ENCODE data around the gene C1QTNF4. TPM values are rescaled to one million over a fixed set of nuclear protein-coding genes. Genes with fewer than 3 reads are reported as not detected.

C1QTNF4 gene
- total RNA-seq, 1 experiment from 2014 or later: not detected

Other genes with a start within 250 kb of the C1QTNF4 start
- gene MYBPC3, start 241.7 kb downstream of the C1QTNF4 start, total RNA-seq (2014; rRNA removed): not detected in 2 replicates
- not detected in 2 replicates for gene SPI1, start 215.9 kb downstream of the C1QTNF4 start, total RNA-seq (2014; rRNA removed)
- gene SLC39A13, start 185.8 kb downstream of the C1QTNF4 start, total RNA-seq (2014; rRNA removed): 157 and 159 TPM in 2 replicates
- gene PSMC3, start 168.0 kb downstream of the C1QTNF4 start, total RNA-seq (2014; rRNA removed): 268 and 274 TPM in 2 replicates
- gene RAPSN, start 145.3 kb downstream of the C1QTNF4 start, total RNA-seq (2014; rRNA removed): 159 and 164 TPM in 2 replicates
- 39.8 and 47.5 TPM in 2 replicates for gene CELF1, start 41.3 kb downstream of the C1QTNF4 start, total RNA-seq (2014; rRNA removed)
- gene PTPMT1, start 28.8 kb downstream of the C1QTNF4 start, total RNA-seq (2014; rRNA removed): 88.1 and 94.3 TPM in 2 replicates
- gene KBTBD4, start 15.4 kb downstream of the C1QTNF4 start, total RNA-seq (2014; rRNA removed): 25.3 and 30.4 TPM in 2 replicates
- gene NDUFS3, start 15.3 kb downstream of the C1QTNF4 start, total RNA-seq (2014; rRNA removed): 83.5 and 104 TPM in 2 replicates
- gene FAM180B, start 7.7 kb downstream of the C1QTNF4 start, total RNA-seq (2014; rRNA removed): not detected in 2 replicates
- 142 and 143 TPM in 2 replicates for gene MTCH2, start 48.1 kb upstream of the C1QTNF4 start, total RNA-seq (2014; rRNA removed)
- gene AGBL2, start 121.0 kb upstream of the C1QTNF4 start, total RNA-seq (2014; rRNA removed): 0.38 and 0.92 TPM in 2 replicates
- gene FNBP4, start 172.9 kb upstream of the C1QTNF4 start, total RNA-seq (2014; rRNA removed): 32.4 and 37.9 TPM in 2 replicates

Data from LHCN-M2 (cell line).